ENCODE results near the gene NRXN3.
A peak's percentile ranks its signal among the peaks of the same experiment; 100 is the strongest.

NRXN3 gene

DNA sequence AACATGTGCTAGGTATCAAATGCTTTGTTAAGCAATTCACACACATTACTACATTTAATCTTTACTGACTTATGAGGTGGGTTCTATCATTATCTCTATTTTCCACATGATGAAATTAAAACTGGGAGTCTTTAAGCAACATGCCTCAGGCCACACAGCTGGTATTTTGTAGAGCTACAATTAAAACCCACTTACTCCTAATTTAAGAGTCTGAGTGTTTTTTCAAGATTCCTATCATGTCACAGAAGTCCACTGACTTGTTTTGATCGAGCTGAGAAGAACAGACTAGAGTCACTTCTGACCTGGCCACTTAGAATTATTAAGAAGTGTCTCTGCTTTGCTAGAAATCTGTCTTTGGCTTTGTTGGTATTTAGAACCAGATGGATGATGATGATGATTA, 670.7 kb downstream of the NRXN3 start:
- no peaks in the 10 kb centered on the region for H3K36me3 ChIP-seq (ENCODE audit: low read depth)
- H3K4me3 ChIP-seq (ENCODE audit: severe bottlenecking), result no peak overlapping the region
- H3K9me3 ChIP-seq (ENCODE audit: severe bottlenecking), result no peaks in the 10 kb centered on the region
- TF ChIP-seq, protein P1, sequence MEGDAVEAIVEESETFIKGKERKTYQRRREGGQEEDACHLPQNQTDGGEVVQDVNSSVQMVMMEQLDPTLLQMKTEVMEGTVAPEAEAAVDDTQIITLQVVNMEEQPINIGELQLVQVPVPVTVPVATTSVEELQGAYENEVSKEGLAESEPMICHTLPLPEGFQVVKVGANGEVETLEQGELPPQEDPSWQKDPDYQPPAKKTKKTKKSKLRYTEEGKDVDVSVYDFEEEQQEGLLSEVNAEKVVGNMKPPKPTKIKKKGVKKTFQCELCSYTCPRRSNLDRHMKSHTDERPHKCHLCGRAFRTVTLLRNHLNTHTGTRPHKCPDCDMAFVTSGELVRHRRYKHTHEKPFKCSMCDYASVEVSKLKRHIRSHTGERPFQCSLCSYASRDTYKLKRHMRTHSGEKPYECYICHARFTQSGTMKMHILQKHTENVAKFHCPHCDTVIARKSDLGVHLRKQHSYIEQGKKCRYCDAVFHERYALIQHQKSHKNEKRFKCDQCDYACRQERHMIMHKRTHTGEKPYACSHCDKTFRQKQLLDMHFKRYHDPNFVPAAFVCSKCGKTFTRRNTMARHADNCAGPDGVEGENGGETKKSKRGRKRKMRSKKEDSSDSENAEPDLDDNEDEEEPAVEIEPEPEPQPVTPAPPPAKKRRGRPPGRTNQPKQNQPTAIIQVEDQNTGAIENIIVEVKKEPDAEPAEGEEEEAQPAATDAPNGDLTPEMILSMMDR (IDR thresholded peaks at IDR 0.05; ENCODE audit: poor library complexity, severe bottlenecking), result no peak
- DNase-seq (ENCODE audit: low spot score), result no peak
- H3K27ac ChIP-seq (ENCODE audit: poor library complexity, severe bottlenecking), result no peak overlapping the region
- H3K4me1 ChIP-seq (ENCODE audit: insufficient read depth, poor library complexity, severe bottlenecking), result no peaks in the 10 kb centered on the region
- peaks cover 5% of the 10 kb centered on the region for H3K27me3 ChIP-seq (ENCODE audit: insufficient read depth, poor library complexity, severe bottlenecking)
- no peak for ATAC-seq (ENCODE audit: low read depth)

DNA sequence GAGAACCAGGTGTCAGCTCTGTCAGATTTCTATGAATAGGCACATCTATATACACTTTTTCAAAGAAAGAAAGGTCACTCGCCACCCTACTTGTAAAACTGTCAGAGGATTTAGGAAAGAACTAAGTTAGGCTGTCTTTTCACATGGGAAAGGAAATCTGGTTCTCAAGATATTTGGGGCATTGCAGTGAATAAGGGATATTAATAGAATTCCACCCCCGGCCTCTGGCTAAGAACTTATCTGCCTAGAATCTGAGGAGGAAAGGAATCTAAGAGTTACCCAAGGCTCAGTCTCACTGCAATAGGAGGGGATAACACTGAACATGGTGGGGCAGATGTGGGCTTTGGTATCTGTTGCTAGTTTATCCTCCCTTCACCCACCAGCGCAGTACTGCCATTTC, 677.6 kb downstream of the NRXN3 start:
- Histone ChIP-seq H3K9me3 (ENCODE audit: severe bottlenecking) (no peaks in the 10 kb centered on the region), H3K27me3 (ENCODE audit: insufficient read depth, poor library complexity, severe bottlenecking) (no peaks in the 10 kb centered on the region), H3K27ac (ENCODE audit: poor library complexity, severe bottlenecking) (no peak overlapping the region), H3K4me3 (ENCODE audit: severe bottlenecking) (no peak overlapping the region), H3K4me1 (ENCODE audit: insufficient read depth, poor library complexity, severe bottlenecking) (no peaks in the 10 kb centered on the region), H3K36me3 (ENCODE audit: low read depth) (no peaks in the 10 kb centered on the region)
- ATAC-seq (ENCODE audit: low read depth) (no peak), DNase-seq (ENCODE audit: low spot score) (no peak)
- TF ChIP-seq, protein P1 (IDR thresholded peaks at IDR 0.05; ENCODE audit: poor library complexity, severe bottlenecking), result no peak

DNA sequence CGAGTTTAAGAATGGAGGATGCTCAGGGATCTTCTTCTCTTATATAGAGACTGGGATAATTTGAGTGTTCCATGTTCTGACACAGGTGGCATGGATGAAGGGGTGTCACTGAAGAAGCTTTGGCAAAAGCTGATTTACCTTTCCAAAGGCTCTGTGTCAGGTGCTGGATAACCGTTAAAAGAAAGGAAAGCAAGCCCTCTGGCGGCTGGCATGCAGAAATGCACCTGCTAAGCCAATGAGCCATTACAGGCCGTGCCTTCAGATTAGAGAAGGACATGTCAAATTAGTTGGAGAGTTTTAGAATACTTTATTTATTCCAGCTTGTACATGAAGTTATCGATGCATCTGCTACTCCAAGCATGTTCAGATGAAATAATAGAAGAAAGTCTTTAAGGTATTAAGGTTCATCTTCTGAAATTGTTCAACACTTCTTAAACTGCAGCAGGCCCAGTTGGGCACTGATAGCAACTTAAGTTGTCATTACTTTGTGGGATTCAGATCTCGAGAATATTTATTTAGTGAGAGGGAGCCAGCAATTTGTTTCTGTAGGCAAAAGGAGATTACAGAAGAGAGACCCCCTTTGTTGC, 678.2 kb downstream of the NRXN3 start:
- ATAC-seq (ENCODE audit: low read depth) (peak; percentile 94), DNase-seq (ENCODE audit: low spot score) (no peak)
- Histone ChIP-seq H3K36me3 (ENCODE audit: low read depth) (no peaks in the 10 kb centered on the region), H3K4me1 (ENCODE audit: insufficient read depth, poor library complexity, severe bottlenecking) (no peaks in the 10 kb centered on the region), H3K9me3 (ENCODE audit: severe bottlenecking) (no peaks in the 10 kb centered on the region), H3K27ac (ENCODE audit: poor library complexity, severe bottlenecking) (no peak overlapping the region), H3K27me3 (ENCODE audit: insufficient read depth, poor library complexity, severe bottlenecking) (no peaks in the 10 kb centered on the region), H3K4me3 (ENCODE audit: severe bottlenecking) (no peak overlapping the region)
- TF ChIP-seq, protein P1 (IDR thresholded peaks at IDR 0.05; ENCODE audit: poor library complexity, severe bottlenecking), result peak; percentile 98

DNA sequence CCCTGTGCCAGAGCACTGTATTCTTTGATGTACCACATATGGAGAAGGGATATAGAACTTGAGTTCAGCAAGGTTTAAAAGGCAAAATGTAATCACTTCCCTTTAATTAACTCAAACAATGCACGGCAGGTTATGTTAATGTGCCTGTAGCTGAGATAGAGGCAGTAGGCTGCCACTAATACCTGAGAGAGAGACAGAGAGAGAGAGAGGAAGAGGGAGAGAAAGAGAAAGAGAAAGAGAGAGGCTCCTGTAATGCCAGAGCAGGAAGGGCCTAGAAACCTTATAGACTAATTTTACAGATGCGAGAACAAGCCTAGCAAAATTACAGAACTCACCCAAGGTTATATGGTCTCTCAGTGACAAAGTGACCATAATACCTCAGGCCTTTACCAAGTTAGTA, 679.8 kb downstream of the NRXN3 start:
- no peaks in the 10 kb centered on the region for H3K36me3 ChIP-seq (ENCODE audit: low read depth)
- H3K4me1 ChIP-seq (ENCODE audit: insufficient read depth, poor library complexity, severe bottlenecking), result no peaks in the 10 kb centered on the region
- no peak overlapping the region for H3K27ac ChIP-seq (ENCODE audit: poor library complexity, severe bottlenecking)
- H3K4me3 ChIP-seq (ENCODE audit: severe bottlenecking), result no peak overlapping the region
- ATAC-seq (ENCODE audit: low read depth), result no peak
- TF ChIP-seq, protein P1 (IDR thresholded peaks at IDR 0.05; ENCODE audit: poor library complexity, severe bottlenecking), result no peak
- H3K9me3 ChIP-seq (ENCODE audit: severe bottlenecking), result no peaks in the 10 kb centered on the region
- DNase-seq (ENCODE audit: low spot score), result no peak
- H3K27me3 ChIP-seq (ENCODE audit: insufficient read depth, poor library complexity, severe bottlenecking), result peaks cover 10% of the 10 kb centered on the region

DNA sequence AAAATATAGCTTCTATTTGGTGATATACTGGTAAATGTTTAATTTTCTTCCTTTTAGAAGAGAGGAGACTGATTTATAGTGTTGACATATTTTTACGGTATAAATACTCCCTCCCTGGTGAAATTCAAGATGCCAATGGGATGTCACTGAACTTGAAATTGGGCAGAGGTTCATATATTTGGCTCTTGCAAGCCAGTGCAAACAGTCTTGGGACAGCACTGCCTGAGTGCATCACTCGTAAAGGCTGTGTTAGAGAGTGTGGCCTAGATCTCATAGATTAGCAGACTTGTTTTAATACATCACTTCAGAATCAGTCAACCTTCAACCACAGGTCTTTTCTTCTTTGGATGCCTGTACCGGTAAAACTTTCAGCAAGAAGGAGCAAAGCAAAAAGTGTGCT, 681.0 kb downstream of the NRXN3 start:
- no peak overlapping the region for H3K27ac ChIP-seq (ENCODE audit: poor library complexity, severe bottlenecking)
- H3K4me1 ChIP-seq (ENCODE audit: insufficient read depth, poor library complexity, severe bottlenecking), result no peaks in the 10 kb centered on the region
- no peak for DNase-seq (ENCODE audit: low spot score)
- no peaks in the 10 kb centered on the region for H3K36me3 ChIP-seq (ENCODE audit: low read depth)
- TF ChIP-seq, protein P1 (IDR thresholded peaks at IDR 0.05; ENCODE audit: poor library complexity, severe bottlenecking), result no peak
- no peak overlapping the region for H3K4me3 ChIP-seq (ENCODE audit: severe bottlenecking)
- no peaks in the 10 kb centered on the region for H3K9me3 ChIP-seq (ENCODE audit: severe bottlenecking)
- peaks cover 10% of the 10 kb centered on the region for H3K27me3 ChIP-seq (ENCODE audit: insufficient read depth, poor library complexity, severe bottlenecking)
- no peak for ATAC-seq (ENCODE audit: low read depth)

Measured in RWPE2 (cell line).